HepG2 (cell line): ENCODE results near the gene APRT. TPM values are rescaled to one million over a fixed set of nuclear protein-coding genes. Genes with fewer than 3 reads are reported as not detected.

ENCODE experiments used
- EP300 ChIP-seq, 3 experiments: sonication (generic) in 1 of 3; formaldehyde crosslinking in 1 of 3; IDR thresholded peaks; 2 replicates each; pipeline versions ENCODE4 v1.5.1 to v1.6.1; 2011 to 2020; ENCODE audit warnings: low read depth in 2 of 3, low read length in 2 of 3, borderline replicate concordance in 1 of 3, improper control_type of control experiment in 1 of 3, mild to moderate bottlenecking in 1 of 3, missing genetic modification reagents in 1 of 3, moderate library complexity in 1 of 3
- GATAD1 ChIP-seq: IDR thresholded peaks from 2 replicates; pipeline ENCODE4 v1.6.1; 2016; ENCODE audit warnings: missing genetic modification reagents, missing compliant biosample characterization
- JUNB ChIP-seq: sonication (generic); formaldehyde crosslinking; IDR thresholded peaks from 2 replicates; pipeline ENCODE4 v1.8.0; 2022; ENCODE audit warnings: missing genetic modification reagents, mild to moderate bottlenecking, borderline replicate concordance
- RAD51 ChIP-seq: fragments of 450-650 bp; IDR thresholded peaks from 2 replicates; pipeline ENCODE4 v1.6.1; 2016; ENCODE audit warnings: borderline replicate concordance
- SKI ChIP-seq: fragments of 450-650 bp; IDR thresholded peaks from one replicate; pipeline ENCODE4 v1.6.1; 2018; ENCODE audit warnings: mild to moderate bottlenecking; ENCODE audit not compliant: partially characterized antibody
- SP4 ChIP-seq: sonication (generic); formaldehyde crosslinking; IDR thresholded peaks from 2 replicates; pipeline ENCODE4 v1.8.1; 2023; ENCODE audit warnings: mild to moderate bottlenecking, missing genetic modification reagents
- ZEB1 ChIP-seq: IDR thresholded peaks from 2 replicates; pipeline ENCODE4 v1.6.1; 2012; ENCODE audit warnings: mild to moderate bottlenecking, low read depth, inconsistent platforms; ENCODE audit not compliant: insufficient replicate concordance
- ZNF282 ChIP-seq: fragments of 450-650 bp; IDR thresholded peaks from 2 replicates; pipeline ENCODE4 v1.6.1; 2018; ENCODE audit not compliant: partially characterized antibody
- ZNF331 ChIP-seq: sonication (generic); formaldehyde crosslinking; IDR thresholded peaks from 2 replicates; pipeline ENCODE4 v1.4.0; 2020; ENCODE audit warnings: missing genetic modification reagents
- ZNF598 ChIP-seq: sonication (generic); formaldehyde crosslinking; IDR thresholded peaks from 2 replicates; pipeline ENCODE4 v1.5.1; 2020; ENCODE audit warnings: mild to moderate bottlenecking, missing genetic modification reagents, borderline replicate concordance
- ZNF891 ChIP-seq: sonication (generic); formaldehyde crosslinking; IDR thresholded peaks from 2 replicates; pipeline ENCODE4 v1.5.0; 2020; ENCODE audit warnings: mild to moderate bottlenecking, missing genetic modification reagents
- ZSCAN31 ChIP-seq: sonication (generic); formaldehyde crosslinking; IDR thresholded peaks from 2 replicates; pipeline ENCODE4 v1.5.0; 2020; ENCODE audit warnings: low read depth, mild to moderate bottlenecking, missing genetic modification reagents
- polyA plus RNA-seq, 8 experiments: library from polyadenylated mRNA; depleted of rRNA in 3 of 8; stranded (reverse) in 7 of 8; unstranded in 1 of 8; fragments of >200 nt; fragmentation: Illumina TruSeq in 4 of 8; extraction: Trizol in 4 of 8; gene quantifications; 2 replicates each; pipeline versions ENCODE4 v1.2.1 to v1.2.3, GENCODE V29; 2011 to 2016; ENCODE audit warnings: low read depth in 4 of 8, missing spikeins in 1 of 8, mixed read lengths in 1 of 8; ENCODE audit not compliant: insufficient read depth in 1 of 8
- total RNA-seq, 5 experiments: library from RNA; depleted of rRNA; stranded (reverse); fragments of >200 nt; fragmentation: Illumina TruSeq; extraction: Trizol; gene quantifications; 2 replicates each; pipeline ENCODE4 v1.2.3, GENCODE V29; 2016; ENCODE audit warnings: low read depth in 1 of 5
- TF ChIP-seq, protein P1 (sequence below): sonication (generic); formaldehyde crosslinking; conservative IDR thresholded peaks from 2 replicates; pipeline ENCODE4 v1.8.1; 2023; ENCODE audit warnings: missing genetic modification reagents
- TF ChIP-seq, protein P2 (sequence below): sonication (generic); formaldehyde crosslinking; conservative IDR thresholded peaks from 2 replicates; pipeline ENCODE4 v1.4.0; 2020; ENCODE audit warnings: mild to moderate bottlenecking, missing genetic modification reagents, moderate library complexity
- TF ChIP-seq, protein P3 (sequence below), 2 experiments: sonication (generic) in 1 of 2; formaldehyde crosslinking in 1 of 2; IDR thresholded peaks; 2 replicates each; pipeline versions ENCODE4 v1.5.1 to v1.6.1; 2011 to 2020; ENCODE audit warnings: borderline replicate concordance in 1 of 2, low read depth in 1 of 2, low read length in 1 of 2, mild to moderate bottlenecking in 1 of 2, missing genetic modification reagents in 1 of 2, moderate library complexity in 1 of 2
- TF ChIP-seq, protein P4 (sequence below): sonication (generic); formaldehyde crosslinking; IDR thresholded peaks from 2 replicates; pipeline ENCODE4 v1.5.1; 2020; ENCODE audit warnings: mild to moderate bottlenecking, missing genetic modification reagents, moderate library complexity
- TF ChIP-seq, protein P5 (sequence below): IDR thresholded peaks from 2 replicates; pipeline ENCODE4 v1.6.1; 2016

APRT gene
- total and polyA plus RNA-seq, 2 of the 13 experiments (the other 11 are each of a cell fraction or from before 2014, with no cell fraction given): 155 to 242 TPM

DNA sequence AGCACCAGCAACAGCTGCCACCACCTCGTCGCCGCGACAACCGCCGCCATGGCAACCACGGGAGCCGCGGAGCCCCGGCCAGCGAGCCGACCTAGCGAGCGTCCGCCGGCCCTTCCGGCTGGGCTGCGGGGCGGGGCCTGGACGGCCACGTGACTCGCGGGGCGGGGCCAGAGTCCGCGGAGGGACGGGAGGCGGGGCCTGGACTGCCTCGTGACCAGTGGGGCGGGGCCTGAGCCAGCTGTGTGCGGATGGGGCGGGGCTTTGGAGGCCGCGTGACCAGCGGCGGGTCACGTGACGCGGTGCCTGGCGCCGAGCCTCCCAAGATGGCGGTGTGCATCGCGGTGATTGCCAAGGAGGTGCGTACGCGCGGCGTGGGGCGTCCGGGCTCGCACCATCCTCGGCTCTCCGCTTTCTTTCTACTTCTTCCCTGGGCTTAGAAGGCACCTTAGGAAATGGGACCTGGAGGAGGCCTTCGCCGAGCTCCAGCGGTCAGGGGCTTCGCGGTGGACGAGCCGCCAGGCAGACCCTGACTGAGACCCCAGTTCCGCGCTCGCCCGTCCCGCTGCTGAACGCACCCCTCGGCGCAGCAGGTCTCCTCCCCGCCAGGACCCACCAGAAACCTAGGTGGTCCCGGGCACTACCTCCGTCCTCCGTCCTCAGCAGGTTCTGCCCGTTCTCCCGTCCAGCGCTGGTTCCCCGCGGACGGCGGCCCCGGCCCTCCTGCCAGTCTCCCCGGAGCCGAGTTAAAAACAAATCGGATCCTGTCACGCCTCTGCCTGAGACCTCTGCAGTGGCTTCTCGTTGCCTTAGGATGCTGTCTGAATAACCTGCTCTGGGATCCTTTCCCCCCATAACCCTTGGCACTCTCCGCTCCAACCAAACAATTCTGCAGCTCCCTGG is 45.4 kb upstream of the APRT start, which contains the start of the genes GALNS and TRAPPC2L (continued):
- TF ChIP-seq JUNB (no peak), GATAD1 (CRISPR knock-in tag) (peak; percentile 98), SP4 (CRISPR knock-in tag) (peak; percentile 100), ZEB1 (no peak), ZSCAN31 (0 out of 2 replicates have a peak, but pooled peaks have one; percentile 59), EP300 (IDR thresholded peaks at IDR 0.05; ENCODE audit: low read depth in 2 of 2, low read length in 2 of 2) (no peak), EP300 (CRISPR knock-in tag; IDR thresholded peaks at IDR 0.05; ENCODE audit: borderline replicate concordance) (no peak), ZNF331 (no peak; the same call in 1 of the 2 replicates), RAD51 (peak; percentile 99), SKI (peak; percentile 16), ZNF891 (no peak; the same call in 1 of the 2 replicates), ZNF282 (no peak), ZNF598 (no peak)
- TF ChIP-seq, protein P1, sequence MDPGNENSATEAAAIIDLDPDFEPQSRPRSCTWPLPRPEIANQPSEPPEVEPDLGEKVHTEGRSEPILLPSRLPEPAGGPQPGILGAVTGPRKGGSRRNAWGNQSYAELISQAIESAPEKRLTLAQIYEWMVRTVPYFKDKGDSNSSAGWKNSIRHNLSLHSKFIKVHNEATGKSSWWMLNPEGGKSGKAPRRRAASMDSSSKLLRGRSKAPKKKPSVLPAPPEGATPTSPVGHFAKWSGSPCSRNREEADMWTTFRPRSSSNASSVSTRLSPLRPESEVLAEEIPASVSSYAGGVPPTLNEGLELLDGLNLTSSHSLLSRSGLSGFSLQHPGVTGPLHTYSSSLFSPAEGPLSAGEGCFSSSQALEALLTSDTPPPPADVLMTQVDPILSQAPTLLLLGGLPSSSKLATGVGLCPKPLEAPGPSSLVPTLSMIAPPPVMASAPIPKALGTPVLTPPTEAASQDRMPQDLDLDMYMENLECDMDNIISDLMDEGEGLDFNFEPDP (CRISPR knock-in tag): no peak
- TF ChIP-seq, protein P2, sequence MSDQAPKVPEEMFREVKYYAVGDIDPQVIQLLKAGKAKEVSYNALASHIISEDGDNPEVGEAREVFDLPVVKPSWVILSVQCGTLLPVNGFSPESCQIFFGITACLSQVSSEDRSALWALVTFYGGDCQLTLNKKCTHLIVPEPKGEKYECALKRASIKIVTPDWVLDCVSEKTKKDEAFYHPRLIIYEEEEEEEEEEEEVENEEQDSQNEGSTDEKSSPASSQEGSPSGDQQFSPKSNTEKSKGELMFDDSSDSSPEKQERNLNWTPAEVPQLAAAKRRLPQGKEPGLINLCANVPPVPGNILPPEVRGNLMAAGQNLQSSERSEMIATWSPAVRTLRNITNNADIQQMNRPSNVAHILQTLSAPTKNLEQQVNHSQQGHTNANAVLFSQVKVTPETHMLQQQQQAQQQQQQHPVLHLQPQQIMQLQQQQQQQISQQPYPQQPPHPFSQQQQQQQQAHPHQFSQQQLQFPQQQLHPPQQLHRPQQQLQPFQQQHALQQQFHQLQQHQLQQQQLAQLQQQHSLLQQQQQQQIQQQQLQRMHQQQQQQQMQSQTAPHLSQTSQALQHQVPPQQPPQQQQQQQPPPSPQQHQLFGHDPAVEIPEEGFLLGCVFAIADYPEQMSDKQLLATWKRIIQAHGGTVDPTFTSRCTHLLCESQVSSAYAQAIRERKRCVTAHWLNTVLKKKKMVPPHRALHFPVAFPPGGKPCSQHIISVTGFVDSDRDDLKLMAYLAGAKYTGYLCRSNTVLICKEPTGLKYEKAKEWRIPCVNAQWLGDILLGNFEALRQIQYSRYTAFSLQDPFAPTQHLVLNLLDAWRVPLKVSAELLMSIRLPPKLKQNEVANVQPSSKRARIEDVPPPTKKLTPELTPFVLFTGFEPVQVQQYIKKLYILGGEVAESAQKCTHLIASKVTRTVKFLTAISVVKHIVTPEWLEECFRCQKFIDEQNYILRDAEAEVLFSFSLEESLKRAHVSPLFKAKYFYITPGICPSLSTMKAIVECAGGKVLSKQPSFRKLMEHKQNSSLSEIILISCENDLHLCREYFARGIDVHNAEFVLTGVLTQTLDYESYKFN (CRISPR knock-in tag): peak; percentile 62
- TF ChIP-seq, protein P3, sequence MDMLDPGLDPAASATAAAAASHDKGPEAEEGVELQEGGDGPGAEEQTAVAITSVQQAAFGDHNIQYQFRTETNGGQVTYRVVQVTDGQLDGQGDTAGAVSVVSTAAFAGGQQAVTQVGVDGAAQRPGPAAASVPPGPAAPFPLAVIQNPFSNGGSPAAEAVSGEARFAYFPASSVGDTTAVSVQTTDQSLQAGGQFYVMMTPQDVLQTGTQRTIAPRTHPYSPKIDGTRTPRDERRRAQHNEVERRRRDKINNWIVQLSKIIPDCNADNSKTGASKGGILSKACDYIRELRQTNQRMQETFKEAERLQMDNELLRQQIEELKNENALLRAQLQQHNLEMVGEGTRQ (IDR thresholded peaks at IDR 0.05; ENCODE audit: low read depth, low read length): peak; percentile 99
- TF ChIP-seq, protein P3 (CRISPR knock-in tag; IDR thresholded peaks at IDR 0.05; ENCODE audit: borderline replicate concordance): peak; percentile 96; the same call in 1 of the 2 replicates
- TF ChIP-seq, protein P4, sequence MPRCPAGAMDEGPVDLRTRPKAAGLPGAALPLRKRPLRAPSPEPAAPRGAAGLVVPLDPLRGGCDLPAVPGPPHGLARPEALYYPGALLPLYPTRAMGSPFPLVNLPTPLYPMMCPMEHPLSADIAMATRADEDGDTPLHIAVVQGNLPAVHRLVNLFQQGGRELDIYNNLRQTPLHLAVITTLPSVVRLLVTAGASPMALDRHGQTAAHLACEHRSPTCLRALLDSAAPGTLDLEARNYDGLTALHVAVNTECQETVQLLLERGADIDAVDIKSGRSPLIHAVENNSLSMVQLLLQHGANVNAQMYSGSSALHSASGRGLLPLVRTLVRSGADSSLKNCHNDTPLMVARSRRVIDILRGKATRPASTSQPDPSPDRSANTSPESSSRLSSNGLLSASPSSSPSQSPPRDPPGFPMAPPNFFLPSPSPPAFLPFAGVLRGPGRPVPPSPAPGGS (CRISPR knock-in tag): no peak; the same call in 1 of the 2 replicates
- TF ChIP-seq, protein P5, sequence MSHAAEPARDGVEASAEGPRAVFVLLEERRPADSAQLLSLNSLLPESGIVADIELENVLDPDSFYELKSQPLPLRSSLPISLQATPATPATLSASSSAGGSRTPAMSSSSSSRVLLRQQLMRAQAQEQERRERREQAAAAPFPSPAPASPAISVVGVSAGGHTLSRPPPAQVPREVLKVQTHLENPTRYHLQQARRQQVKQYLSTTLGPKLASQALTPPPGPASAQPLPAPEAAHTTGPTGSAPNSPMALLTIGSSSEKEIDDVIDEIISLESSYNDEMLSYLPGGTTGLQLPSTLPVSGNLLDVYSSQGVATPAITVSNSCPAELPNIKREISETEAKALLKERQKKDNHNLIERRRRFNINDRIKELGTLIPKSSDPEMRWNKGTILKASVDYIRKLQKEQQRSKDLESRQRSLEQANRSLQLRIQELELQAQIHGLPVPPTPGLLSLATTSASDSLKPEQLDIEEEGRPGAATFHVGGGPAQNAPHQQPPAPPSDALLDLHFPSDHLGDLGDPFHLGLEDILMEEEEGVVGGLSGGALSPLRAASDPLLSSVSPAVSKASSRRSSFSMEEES (CRISPR knock-in tag): peak; percentile 98
